Islet precursor cell (in vitro differentiated cells): ENCODE data around the gene CLIP4.

ENCODE experiments used
- DNase-seq: peaks from one replicate; pipeline ENCODE4 v3.0.0-alpha.2; 2018

The CLIP4 gene

GRCh38 chr2:29193681-29194080, 78.5 kb downstream of the CLIP4 start:
- no peak for DNase-seq

GRCh38 chr2:29195796-29196195, 80.6 kb downstream of the CLIP4 start:
- no peak for DNase-seq

GRCh38 chr2:29196792-29197788, 81.9 kb downstream of the CLIP4 start:
- peak; percentile 84 for DNase-seq

- DNase-seq, result peak; percentile 84
Measured at GRCh38 chr2:29201979-29202378, 86.8 kb downstream of the CLIP4 start.

GRCh38 chr2:29202819-29203495, 87.7 kb downstream of the CLIP4 start:
- no peak for DNase-seq

- DNase-seq, result no peak
Measured at GRCh38 chr2:29206941-29207340, 91.7 kb downstream of the CLIP4 start.

- DNase-seq, result no peak
Measured at GRCh38 chr2:29207352-29208148, 92.3 kb downstream of the CLIP4 start.

GRCh38 chr2:29209551-29209950, 94.3 kb downstream of the CLIP4 start:
- no peak for DNase-seq

GRCh38 chr2:29212009-29212408, 96.8 kb downstream of the CLIP4 start:
- DNase-seq, result peak; percentile 50

- DNase-seq, result peak; percentile 72
Measured at GRCh38 chr2:29213888-29214291, 98.7 kb downstream of the CLIP4 start.

- DNase-seq, result peak; percentile 45
Measured at GRCh38 chr2:29215073-29215472, 99.9 kb downstream of the CLIP4 start.

GRCh38 chr2:29215739-29216608, 100.8 kb downstream of the CLIP4 start:
- DNase-seq, result peak; percentile 34

GRCh38 chr2:29216609-29216909, 101.3 kb downstream of the CLIP4 start:
- no peak for DNase-seq

- peak; percentile 30 for DNase-seq
Measured at GRCh38 chr2:29218071-29218470, 102.9 kb downstream of the CLIP4 start.

- DNase-seq, result peak; percentile 46
Measured at GRCh38 chr2:29218550-29219125, 103.4 kb downstream of the CLIP4 start.

- peak; percentile 28 for DNase-seq
Measured at GRCh38 chr2:29219374-29219773, 104.2 kb downstream of the CLIP4 start.

- DNase-seq, result peak; percentile 22
Measured at GRCh38 chr2:29220506-29221270, 105.5 kb downstream of the CLIP4 start.

GRCh38 chr2:29222381-29223179, 107.4 kb downstream of the CLIP4 start:
- peak; percentile 24 for DNase-seq

- peak; percentile 32 for DNase-seq
Measured at GRCh38 chr2:29223257-29223656, 108.0 kb downstream of the CLIP4 start.
